Measurements from ENCODE around the gene BABAM1.
"Not testable (repeated sequence)": the region's sequence is repeated elsewhere in the genome, so short reads cannot be mapped to it uniquely, and the experiment has no call there.

BABAM1 gene

DNA sequence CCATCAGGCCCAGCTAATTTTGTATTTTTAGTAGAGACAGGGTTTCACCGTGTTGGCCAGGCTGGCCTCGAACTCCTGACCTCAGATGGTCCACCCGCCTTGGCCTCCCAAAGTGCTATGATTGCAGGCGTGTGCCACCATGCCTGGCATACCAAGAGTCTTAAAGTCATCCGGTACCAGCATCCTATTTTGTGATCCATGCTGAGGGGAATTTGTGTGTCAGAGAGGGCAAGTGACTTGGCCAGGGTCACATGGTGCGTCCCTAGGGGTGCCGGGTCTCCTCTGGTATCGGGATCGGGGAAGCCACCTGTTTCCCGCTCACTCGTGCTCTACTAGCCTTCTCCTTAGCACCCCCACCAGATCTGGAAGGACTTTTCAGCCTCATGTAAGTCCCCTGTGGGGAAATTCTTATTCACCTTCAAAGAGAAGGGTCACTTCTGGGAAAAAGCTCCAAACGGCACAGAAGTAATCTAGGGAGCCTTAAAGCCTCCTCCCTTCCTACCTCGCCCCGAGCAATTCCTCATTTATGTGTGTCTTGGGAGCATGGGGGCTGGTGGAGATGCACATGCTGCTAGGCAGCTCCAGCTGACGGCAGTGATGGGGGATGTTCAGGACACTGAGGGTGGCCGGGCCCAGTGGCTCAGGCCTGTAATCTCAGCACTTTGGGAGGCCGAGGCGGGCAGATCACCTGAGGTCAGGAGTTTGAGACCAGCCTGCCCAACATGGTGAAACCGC is 8.4 kb downstream of the BABAM1 start:
- DNase-seq: no peak

DNA sequence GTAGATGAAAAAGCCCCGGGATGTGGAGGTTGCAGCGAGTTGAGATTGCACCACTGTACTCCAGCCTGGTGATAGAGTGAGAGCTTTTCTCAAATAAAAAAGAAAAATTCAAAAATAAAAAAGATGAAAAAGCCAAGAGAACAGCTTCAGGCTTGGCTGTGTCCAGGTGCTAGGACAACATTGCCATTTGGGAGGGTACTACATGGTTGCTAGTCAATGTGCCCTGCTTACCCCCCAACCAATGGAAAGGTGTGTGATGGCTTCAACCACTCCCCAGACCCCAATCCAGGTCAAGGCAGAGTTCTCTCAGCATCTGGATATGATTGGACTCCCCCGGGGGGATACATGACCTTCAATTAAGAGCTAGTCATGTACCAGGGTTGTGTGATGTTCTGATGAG is 12.2 kb downstream of the BABAM1 start:
- no peak for DNase-seq

DNA sequence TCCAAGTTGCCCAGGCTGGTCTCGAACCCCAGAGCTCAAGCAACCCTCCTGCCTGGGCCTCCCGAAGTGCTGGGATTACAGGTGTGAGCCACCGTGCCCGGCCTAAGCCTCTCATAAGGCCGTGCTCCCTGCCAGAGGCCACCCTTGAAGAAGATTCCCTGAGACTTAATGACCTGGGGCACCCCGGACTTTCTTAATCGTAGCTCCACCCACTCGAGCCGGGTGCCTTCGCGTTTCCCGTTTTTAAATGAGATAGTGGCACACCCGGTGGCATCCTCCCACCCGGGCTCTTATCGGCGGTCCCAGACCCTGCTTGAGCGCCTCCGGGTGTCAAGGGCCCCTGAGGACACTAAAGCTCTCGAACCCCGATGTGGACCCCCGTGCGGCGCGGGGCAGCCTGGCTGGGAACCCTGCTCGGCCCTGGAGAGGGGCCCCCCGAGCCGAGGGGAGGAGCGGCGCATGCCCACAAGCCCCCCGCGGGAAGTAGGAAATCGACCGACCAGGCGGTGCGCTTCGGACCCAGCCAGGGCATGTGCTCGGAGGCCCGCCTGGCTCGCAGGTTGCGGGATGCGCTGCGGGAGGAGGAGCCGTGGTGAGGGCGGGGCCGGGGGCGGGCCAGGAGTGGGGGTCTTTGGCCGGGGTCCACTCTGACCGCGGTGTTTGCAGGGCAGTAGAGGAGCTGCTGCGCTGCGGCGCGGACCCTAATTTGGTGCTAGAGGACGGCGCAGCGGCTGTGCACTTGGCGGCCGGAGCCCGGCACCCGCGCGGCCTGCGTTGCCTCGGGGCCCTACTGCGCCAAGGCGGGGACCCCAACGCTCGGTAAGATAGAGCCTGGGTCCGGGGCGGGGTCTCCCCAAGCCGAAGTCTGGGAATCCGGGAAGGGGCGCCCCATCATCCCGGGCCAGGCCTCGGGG is 14.4 kb downstream of the BABAM1 start, which contains the start of gene ANKLE1:
TSS of gene ANKLE1 (plus strand) at position 511 of the 914 bp plus-strand sequence. CDS start at position 531, 20 bp downstream.
- DNase-seq: peak in 2 of 3 experiments; percentile 52 to 57

DNA sequence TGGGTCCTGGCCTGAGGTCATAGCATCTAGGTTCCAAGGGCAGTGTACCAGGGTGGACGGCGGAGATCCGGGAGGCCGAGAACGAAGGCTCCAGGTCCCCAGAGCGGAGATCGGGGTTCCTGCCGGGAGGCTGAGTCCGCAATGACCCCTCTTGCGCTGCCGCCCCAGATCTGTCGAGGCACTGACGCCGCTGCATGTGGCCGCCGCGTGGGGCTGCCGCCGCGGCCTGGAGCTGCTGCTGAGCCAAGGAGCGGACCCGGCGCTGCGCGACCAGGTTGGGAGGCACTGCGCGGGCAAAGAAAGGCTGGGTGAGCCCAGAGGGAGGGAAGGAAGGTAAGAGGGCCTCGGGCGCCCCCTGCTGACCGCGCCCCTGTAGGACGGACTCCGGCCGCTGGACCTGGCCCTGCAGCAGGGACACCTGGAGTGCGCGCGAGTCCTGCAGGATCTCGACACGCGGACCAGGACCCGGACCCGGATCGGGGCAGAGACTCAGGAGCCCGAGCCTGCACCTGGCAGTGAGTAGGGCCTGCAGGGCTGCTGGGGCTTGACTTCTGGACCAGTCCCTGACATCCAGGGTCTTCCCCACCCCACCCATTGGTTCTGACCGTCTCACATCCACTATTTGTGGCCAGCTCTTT is 15.4 kb downstream of the BABAM1 start:
- peak; percentile 56 to 90 (median 83) for DNase-seq

DNA sequence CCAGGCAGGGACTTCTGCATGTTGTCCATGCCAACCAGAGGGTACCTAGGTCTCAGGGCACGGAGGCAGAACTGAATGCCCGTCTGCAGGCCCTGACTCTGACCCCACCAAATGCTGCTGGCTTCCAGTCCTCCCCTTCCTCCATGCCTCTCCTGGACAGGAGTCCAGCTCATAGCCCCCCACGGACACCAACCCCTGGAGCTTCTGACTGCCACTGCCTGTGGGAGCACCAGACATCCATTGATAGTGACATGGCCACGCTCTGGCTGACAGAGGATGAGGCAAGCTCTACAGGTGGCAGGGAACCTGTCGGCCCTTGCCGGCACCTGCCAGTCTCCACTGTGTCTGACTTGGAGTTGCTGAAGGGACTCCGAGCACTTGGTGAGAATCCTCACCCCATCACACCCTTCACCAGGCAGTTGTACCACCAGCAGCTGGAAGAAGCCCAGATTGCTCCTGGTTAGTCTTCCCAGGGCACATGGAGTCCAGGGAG is 16.3 kb downstream of the BABAM1 start:
- no peak for DNase-seq

DNA sequence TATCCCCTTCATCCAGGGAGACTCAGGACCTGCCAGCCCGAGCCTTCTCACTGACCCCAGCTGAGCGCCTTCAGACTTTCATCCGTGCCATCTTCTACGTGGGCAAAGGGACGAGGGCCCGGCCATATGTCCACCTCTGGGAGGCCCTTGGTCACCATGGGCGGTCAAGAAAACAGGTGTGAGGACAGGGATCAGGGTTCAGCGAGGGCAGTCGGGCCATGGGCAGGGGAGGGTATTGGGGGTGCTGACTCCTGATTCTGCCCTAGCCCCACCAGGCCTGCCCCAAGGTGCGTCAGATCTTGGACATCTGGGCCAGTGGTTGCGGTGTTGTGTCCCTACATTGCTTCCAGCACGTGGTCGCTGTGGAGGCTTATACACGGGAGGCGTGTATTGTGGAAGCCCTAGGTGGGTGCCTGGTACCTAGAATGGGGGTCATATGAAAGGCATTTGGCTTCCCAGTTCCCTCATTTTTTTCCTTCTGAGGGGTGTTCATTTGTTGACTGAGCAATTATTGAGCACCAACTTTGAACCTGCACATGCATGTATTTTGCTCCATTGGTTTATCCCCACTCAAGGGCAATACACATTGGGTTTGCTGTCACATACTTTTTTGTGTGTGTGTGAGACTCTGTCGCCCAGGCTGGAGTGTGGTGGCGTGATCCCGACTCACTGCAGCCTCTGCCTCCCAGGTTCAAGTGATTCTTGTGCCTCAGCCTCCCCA is 18.3 kb downstream of the BABAM1 start:
- no peak for DNase-seq

DNA sequence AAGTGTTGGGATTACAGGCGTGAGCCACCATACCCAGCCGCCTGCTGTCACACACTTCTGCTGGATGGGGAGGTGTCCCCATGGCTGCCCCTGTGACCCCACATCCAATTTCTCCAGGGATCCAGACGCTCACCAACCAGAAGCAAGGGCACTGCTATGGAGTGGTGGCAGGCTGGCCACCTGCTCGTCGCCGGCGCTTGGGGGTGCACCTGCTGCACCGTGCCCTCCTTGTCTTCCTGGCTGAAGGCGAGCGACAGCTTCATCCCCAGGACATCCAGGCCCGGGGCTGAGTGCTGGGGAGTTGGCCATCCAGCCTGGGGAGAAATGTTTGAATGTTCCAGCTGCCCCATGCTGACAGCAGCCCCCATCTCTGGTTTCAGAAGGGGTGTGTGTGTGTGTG is 19.0 kb downstream of the BABAM1 start:
- DNase-seq: no peak

DNA sequence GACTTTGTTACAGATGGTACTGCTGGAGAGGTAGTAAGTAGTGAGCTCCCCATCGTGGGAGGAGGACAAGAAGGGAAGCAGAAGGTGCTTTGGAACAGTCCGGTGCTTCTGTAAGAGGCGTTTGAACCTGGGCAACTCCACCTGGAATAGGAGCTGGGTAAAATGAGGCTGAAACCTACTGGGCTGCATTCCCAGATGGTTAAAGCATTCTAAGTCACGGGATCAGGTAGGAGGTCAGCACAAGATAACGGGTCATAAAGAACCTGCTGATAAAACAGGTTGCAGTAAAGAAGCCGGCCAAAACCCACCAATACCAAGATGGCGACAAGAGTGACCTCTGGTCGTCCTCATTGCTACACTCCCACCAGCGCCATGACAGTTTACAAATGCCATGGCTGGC is 19.5 kb downstream of the BABAM1 start:
- no peak for DNase-seq

DNA sequence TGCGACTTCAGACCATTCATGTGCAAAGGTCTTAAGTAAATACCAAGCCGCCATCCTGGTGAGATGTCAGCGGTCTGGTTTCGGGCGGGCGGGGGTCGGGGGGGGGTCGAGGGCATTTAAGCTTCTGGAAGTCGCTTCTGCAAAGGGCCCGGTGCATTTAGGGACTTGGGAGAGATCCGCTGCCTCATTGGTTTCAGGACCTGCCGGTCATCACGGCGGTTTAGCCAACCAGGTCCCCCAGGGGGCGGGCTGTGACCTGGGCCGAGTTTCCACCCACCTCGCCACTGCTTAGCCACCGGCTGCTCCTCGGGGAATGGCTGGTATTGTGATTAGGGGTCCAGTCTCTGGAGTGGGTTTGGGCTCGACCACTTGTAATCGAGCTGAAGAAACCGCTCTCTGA is 22.2 kb downstream of the BABAM1 start:
- DNase-seq: no peak

DNA sequence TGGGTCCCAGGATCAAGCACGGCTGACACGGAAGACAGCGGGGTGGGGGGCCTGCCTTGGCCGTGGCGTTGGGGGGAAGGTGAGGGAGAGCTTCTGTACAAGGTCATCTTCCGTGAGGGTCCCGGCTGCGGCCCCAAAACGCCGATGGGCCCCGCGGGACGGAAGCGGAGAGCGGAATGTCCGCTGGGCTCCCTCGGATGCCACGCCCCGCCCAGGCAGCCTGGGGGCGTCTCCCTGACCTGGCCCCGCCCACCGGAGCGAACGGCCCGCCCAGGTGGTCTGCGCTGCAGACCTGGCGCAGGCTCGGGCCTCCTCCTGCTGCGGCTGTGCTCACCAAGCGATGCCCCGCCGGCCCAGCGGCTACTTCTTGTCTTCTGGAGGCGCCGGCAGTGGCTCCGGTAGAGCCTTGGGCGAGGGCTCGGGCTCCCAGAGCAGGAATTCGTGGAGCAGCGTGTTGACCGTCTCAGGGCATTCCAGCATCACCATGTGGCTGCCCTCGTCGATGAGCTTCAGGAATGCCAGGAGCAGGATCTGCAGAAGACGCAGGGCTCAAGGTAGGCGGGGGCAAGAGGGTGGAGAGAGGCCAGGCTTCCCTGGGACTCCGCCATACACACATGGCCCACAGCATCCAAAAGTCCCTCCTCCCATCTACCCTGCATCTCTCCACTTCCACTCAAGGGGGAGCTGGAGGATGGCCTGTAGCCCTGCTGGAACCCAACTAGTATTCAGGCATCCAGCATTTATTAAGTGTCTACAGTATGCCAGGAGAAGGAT is 25.2 kb downstream of the BABAM1 start:
- DNase-seq: peak in 2 of 3 experiments; percentile 15 to 16

DNA sequence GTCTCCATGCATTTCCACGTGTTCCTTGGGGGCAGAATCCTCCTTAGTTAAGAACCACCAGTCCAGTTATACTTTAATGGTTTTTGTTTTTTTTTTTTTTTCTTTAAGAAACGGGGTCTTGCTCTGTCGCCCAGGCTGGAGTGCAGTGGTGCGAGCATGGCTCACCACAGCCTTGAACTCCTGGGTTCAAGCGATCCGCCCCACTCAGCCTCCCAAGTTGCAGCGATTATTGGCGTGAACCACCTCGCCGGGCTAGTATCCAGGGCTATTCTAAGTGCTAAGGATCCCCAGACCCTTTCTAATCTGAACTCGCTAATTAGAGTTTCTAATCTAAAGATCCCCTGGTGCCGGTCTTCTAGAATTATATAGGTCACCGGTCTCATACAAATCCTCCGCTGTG is 26.4 kb downstream of the BABAM1 start:
- DNase-seq: no peak

DNA sequence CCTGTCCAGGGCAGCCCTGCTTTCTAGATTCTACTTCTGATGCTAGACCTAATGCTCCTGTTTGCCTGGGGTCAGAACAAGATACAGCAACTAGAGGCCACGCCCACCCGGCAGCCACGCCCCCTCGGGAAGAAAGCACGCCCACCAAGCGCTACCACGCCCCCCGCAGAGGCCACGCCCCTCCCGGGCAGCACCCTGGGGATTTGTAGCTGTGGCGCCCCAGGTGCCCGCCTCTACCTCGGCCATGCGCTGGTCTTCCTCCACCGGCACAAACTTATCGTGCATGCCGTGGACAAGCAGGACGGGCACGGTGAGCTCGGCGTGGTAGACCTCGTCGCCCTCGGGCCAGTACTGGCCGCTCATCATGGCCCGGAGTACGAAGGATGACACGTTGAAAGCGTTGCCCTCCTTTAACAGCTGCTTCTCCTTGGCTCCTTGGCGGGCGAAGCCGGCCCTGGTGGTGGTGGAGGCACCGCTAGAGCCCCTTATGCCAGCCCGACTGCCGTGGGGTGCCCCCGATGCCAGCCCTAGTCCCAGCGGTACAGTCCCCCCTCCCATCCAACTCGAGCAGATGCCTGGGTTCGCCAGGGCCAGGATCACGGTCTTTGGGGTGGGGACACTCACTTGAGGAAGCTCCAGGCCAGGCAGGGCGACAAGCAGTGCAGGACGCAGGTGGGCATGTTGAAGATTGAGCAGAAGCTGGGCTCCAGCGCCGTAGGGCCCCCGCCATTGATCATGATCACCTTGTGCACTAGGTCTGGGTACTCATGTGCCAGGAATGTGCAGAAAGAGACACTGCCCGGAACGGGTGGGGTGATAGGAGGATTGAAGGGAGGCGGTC is 27.0 kb downstream of the BABAM1 start:
- no peak for DNase-seq

DNA sequence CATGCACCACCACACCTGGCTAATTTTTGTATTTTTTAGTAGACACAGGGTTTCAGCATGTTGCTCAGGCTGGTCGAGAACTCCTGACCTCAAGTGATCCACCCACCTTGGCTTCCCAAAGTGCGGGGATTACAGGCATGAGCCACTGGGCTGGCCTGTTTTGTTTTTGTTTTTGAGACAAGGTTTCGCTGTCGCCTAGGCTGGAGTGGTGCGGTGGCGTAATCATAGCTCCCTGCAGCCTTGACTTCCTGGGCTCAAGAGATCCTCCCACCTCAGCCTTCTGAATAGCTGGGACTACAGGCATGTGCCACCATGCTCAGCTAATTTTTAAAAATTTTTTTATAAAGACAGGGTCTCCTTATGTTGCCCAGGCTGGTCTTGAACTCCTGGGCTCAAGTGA is 28.3 kb downstream of the BABAM1 start:
- DNase-seq: not testable (repeated sequence)

DNA sequence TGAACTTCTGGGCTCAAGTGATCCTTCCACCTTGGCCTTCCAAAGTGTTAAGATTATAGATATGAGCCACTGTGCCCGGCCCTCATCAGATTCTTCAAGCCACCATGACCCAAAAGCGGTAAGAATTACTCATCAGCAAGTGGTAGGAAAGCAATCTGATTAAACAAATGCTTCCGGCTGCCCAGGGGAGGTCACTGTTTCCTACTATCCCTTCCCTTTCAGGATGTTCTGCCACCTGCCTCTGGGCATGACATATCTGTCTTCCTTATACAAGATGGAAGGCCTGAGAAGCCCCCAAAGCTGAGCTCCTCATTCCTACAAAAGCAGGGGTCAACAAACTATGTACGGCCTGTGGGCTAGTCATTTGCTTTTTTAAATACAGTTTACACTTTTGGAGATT is 29.0 kb downstream of the BABAM1 start:
- DNase-seq: no peak

DNA sequence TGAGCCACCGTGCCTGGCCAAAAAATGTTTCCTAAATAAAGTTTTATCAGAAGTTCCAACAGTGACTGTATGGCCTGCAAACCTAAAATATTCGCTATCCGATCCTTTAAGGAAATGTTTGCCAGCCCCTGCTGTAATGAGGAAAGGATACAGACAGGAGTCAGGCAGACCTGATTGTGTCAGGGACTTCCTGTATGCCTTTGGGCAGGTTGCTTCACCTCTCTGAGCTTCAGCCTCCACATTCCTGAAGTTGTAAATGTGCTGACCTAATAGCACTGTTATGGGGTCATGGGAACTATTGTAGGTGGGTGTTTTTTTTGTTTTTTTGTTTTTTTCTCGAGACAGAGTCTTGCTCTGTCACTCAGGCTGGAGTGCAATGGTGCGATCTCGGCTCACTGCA is 29.7 kb downstream of the BABAM1 start:
- DNase-seq: no peak

DNA sequence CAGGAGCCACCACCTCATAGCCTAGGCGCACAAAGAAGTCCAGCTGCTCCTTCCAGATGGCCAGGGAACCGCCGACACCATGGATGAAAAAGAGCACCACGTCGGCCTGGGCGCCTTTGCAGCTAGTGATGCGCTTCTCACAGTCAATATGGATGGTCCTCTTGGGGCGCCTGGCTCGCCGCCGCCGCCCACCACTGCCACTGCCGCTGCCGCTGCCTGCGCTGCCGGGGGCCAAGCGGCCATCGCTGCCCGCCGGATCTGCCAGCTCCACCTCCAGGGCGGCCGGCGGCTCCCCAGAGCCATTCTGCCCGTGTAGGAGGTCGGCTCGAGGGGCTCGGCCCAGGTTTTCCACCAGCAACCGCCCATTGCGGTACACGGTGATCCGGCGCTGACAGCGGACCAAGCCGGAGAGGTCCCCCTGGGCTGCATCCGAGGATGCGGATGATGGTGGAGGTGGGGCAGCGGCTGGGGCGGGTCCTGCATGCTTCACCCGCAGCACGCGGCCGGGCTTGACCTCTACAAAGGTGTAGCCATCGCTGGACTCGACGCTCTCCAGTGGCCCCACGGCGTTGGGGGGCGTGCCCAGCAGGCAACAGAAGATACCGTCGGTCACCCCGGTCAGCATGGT is 33.9 kb downstream of the BABAM1 start:
- no peak for DNase-seq

DNA sequence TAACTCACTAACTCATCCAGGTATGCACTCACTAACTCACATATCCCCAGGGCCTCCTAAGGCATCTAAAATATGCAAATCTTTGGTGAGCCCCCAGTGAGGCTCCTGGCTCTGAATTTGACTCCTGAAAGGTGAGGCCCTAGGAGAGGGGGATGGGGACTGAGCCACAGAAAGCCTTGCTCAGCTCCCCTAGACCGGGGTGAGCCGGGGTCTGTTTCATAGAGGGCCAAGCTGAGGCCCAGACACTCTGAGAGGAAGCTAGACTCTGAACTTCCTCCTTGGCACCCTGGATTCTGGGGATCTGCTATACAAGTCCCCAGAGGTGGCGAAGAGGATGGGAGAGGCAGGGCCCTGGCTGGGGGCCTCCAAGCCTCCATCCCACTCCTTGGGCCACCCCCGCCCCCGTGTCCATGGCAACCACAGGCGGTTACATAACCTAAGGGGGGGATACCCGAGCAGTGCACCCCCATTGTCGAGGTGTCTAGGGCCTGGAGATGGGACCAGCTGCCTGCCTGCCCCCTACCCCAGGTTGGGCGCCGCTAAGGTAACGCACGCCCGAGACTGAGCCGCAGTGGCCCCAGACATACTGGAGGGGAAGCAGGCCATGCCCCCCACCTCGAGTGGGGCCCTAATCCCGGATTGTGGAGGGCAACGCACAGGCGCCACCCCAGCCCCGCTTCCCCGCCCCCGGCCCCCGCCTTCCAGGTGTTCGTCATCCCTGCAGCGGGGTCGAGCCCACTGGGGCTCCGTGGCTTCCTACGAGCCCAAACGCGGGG is 35.3 kb downstream of the BABAM1 start:
- peak in 2 of 3 experiments; percentile 34 to 44 for DNase-seq

DNA sequence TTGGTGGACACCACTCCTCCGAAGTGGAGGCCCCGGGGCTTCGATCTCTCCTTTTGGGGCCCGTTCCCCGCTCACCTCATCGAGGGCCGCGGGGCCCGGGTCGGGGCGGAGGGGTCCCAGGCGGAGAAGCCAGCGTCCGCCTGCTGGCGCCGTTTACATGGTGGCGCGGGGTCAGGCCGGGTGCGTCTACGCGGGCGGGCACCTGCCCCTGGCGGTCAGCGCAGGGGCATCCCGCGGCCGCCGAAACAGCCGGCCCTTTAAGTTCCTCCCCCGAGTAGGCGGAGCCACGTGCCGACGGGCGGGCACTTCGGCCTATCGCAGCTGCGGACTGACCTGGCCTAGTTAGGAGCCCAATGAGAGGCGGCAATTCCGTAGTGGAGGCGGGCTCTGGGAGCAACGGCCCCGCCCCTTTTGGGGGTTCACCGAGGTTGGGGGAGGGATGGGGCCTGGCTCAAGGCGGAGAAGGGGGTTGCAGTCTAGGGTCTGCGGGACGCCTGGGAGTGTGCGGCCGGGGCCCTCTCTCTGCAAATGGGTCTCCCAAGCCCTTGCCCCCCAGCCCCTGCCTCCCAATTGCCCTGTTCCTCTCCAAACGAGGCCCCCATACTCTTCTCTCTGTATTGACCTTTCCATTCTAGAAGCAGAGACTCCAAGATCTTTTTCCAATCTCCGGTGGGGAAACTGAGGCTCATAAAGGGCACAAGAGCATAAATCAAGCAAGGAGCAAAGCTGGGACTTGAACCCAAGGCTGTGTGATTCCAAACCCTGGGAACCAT is 36.1 kb downstream of the BABAM1 start, which contains the start of gene ABHD8:
TSS of gene ABHD8 (minus strand) at position 259 of the 773 bp plus-strand sequence. CDS start 1,809 bp downstream, outside the sequence.
- DNase-seq: peak; percentile 90 to 97 (median 93)

DNA sequence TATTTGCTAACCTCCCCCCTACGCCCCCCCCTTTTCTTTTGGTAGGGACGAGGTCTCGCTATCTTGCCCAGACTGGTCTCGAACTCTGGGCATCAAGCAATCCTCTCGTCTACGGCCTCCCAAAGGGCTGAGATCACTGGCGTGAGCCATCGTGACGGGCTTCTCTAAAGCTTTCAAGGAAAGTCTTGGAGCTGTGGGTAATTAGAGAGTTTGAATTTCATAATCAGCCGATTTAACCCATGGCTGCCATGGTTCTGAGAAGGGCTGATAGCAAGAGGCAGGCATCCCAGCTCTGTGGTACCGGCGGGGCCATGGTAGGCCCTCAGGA is 36.7 kb downstream of the BABAM1 start:
- peak in 1 of 3 experiments; percentile 32 for DNase-seq
